AG04450 (cell line): ENCODE measurements around the gene NVL. TPM values are rescaled to one million over a fixed set of nuclear protein-coding genes. Genes with fewer than 3 reads are reported as not detected.

Experiments used
- CTCF ChIA-PET: fragments of 300-600, 350-600 bp; formaldehyde crosslinking; extraction: SDS; loops from one replicate; lab custom pipeline; 2022; ENCODE audit warnings: antibody characterized with exemption, inconsistent platforms; lab: Charles Lee
- POLR2A ChIA-PET: fragments of 350-600 bp; formaldehyde crosslinking; extraction: SDS; loops from one replicate; lab custom pipeline; 2021; ENCODE audit warnings: antibody characterized with exemption, inconsistent platforms; lab: Yijun Ruan, JAX
- DNase-seq: peaks from one replicate; pipeline ENCODE4 v3.0.0-alpha.2; 2011; ENCODE audit warnings: low read depth, low spot score
- H3K27ac ChIP-seq: one replicate; pipeline ENCODE4 v1.5.1; 2012; ENCODE audit warnings: low read depth, low read length, control low read depth
- H3K27me3 ChIP-seq: one replicate; pipeline ENCODE4 v1.6.0; 2012; ENCODE audit warnings: low read length; ENCODE audit not compliant: control insufficient read depth, insufficient read depth
- H3K4me3 ChIP-seq: 2 replicates; pipeline ENCODE4 v1.5.1; 2011; ENCODE audit warnings: mild to moderate bottlenecking, low read depth, low read length, control low read depth
- H3K9me3 ChIP-seq: 2 replicates; pipeline ENCODE4 v1.5.1; 2012; ENCODE audit warnings: low read length; ENCODE audit not compliant: control insufficient read depth, insufficient read depth
- polyA plus RNA-seq: library from polyadenylated mRNA; depleted of rRNA; stranded (reverse); fragments of >200 nt; gene quantifications from 2 replicates; pipeline ENCODE4 v1.2.3, GENCODE V29; 2011
- TF ChIP-seq, protein P1 (sequence below): IDR thresholded peaks from 2 replicates; pipeline ENCODE4 v1.5.1; 2011; ENCODE audit warnings: low read depth, low read length, control low read depth, inconsistent platforms

Gene NVL
- polyA plus RNA-seq, 1 experiment: 18.8 TPM

DNA sequence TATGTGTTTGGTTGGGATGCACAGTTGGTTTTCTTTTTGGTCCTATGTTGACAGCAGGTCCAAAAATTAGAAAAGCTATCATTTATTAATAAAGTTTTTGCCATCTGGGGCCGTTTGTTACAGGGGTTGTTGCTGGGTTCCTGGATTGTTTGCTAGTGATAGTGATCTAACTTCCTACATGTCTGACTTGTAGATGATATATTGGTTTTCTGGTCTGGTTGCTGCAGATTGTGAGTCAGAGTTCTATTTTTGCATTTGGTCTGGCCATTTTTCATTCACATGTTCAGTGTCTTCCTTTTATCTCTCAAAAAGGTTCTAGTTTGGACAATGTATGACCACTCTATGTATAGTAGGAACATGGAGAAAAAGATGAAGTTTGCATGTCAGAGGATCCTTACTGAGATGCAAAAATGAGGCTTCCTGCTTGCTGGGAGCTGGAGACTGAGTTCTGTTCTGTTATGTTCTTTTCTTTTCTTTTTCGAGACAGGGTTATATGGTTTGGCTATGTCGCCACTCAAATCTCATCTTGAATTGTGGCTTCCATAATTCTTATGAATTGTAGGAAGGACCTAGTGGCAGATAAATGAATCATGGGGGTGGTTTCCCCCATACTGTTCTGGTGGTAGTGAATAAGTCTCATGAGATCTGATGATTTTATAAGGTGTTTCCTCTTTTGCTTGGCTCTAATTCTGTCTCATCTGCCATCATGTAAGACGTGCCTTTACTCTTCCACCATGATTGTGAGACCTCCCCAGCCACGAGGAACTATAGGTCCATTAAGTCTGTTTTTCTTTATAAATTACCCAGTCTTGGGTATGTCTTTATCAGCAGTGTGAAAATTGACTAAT lies 4.2 kb upstream of the NVL start:
- no peaks in the 10 kb centered on the region for H3K27me3 ChIP-seq
- POLR2A ChIA-PET: interaction anchor here (0.6 kb wide), 1 partner anchor 559 kb away, joined by 3 read pairs; no protein-coding TSS in a partner anchor

DNA sequence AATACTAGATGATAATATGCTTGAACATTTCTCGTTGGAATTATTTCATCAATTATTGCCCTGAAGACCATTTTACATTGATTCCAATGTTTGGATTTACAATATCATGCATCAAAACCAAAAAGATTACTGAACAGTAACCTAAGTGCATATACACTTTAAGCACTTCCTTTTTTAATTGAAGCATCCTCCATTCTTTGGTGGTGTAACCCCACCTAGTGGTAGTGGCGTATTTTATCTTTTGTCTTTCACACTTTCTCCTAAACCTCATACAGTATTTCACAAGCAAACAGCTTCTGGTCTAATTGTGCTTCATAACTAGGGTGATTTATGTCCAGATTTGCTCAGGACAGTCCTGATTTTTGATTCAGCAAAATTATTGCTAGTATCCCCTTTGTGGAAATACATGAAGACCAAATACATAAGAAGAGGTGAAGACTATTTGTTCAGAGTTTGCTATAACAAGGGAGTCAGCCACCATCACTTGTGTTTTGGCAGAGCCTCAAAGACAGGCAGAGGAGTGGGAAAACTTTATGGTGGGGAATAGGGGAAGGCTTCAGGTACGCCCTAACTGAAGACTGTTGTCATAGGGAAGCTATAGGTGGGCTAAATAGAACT lies 3.4 kb upstream of the NVL start:
- DNase-seq: no peak
- TF ChIP-seq, protein P1, sequence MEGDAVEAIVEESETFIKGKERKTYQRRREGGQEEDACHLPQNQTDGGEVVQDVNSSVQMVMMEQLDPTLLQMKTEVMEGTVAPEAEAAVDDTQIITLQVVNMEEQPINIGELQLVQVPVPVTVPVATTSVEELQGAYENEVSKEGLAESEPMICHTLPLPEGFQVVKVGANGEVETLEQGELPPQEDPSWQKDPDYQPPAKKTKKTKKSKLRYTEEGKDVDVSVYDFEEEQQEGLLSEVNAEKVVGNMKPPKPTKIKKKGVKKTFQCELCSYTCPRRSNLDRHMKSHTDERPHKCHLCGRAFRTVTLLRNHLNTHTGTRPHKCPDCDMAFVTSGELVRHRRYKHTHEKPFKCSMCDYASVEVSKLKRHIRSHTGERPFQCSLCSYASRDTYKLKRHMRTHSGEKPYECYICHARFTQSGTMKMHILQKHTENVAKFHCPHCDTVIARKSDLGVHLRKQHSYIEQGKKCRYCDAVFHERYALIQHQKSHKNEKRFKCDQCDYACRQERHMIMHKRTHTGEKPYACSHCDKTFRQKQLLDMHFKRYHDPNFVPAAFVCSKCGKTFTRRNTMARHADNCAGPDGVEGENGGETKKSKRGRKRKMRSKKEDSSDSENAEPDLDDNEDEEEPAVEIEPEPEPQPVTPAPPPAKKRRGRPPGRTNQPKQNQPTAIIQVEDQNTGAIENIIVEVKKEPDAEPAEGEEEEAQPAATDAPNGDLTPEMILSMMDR: peak; percentile 72
- H3K27me3 ChIP-seq: no peaks in the 10 kb centered on the region
- POLR2A ChIA-PET: interaction anchor here (0.6 kb wide), 1 partner anchor 559 kb away, joined by 3 read pairs; no protein-coding TSS in a partner anchor
- H3K9me3 ChIP-seq: no peaks in the 10 kb centered on the region
- no peak overlapping the region for H3K4me3 ChIP-seq
- CTCF ChIA-PET: interaction anchor here (0.6 to 3.7 kb wide), 21 partner anchors 10 to 632 kb away, joined by 3 to 74 read pairs (median 4); no protein-coding TSS in a partner anchor
- no peak overlapping the region for H3K27ac ChIP-seq

More for the DNA sequence above, 4.2 kb upstream of the NVL start:
- CTCF ChIA-PET: interaction anchor here (0.6 to 3.7 kb wide), 21 partner anchors 9 to 633 kb away, joined by 3 to 74 read pairs (median 5); no protein-coding TSS in a partner anchor
- no peaks in the 10 kb centered on the region for H3K9me3 ChIP-seq
- no peak for DNase-seq
- H3K27ac ChIP-seq: no peak overlapping the region
- no peak overlapping the region for H3K4me3 ChIP-seq
- TF ChIP-seq, protein P1: no peak

DNA sequence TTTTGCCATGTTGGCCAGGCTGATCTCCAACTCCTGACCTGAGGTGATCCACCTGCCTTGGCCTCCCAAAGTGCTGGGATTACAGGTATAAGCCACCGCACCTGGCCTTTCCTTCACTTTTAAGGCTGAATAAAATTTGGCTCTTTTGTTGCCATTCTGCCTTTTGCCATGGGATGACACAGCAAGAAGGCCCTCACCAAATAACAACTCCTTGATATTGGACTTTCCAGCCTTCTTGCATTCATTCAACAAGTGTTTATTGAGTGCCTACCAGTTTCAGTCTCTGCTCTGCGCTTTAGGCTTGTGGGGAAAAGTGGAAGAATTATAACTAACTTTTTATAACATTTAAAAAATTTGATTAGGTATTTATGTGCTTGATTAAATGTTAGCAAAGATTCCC lies 1.9 kb upstream of the NVL start:
- no peak for DNase-seq
- H3K4me3 ChIP-seq: no peak overlapping the region
- POLR2A ChIA-PET: no interaction called here
- H3K9me3 ChIP-seq: no peaks in the 10 kb centered on the region
- CTCF ChIA-PET: interaction anchor here (0.7 to 1.6 kb wide), 2 partner anchors 126 to 215 kb away, joined by 5 to 12 read pairs; no protein-coding TSS in a partner anchor
- H3K27me3 ChIP-seq: no peaks in the 10 kb centered on the region
- TF ChIP-seq, protein P1: no peak
- no peak overlapping the region for H3K27ac ChIP-seq

- ChIA-PET POLR2A (no interaction called here), CTCF (interaction anchor here (0.7 to 1.6 kb wide), 4 partner anchors 28 to 264 kb away, joined by 5 to 12 read pairs (median 6); no protein-coding TSS in a partner anchor)
- TF ChIP-seq, protein P1: no peak
- no peak overlapping the region for H3K4me3 ChIP-seq
- DNase-seq: no peak
- H3K27me3 ChIP-seq: no peaks in the 10 kb centered on the region
- no peaks in the 10 kb centered on the region for H3K9me3 ChIP-seq
- no peak overlapping the region for H3K27ac ChIP-seq
These were observed 1.4 kb upstream of the NVL start for GRCh38 chr1:224331326-224331725.
